Measurements from ENCODE around the gene FYCO1.

Gene FYCO1

GRCh38 chr3:45940004-45940780 is 55.4 kb downstream of the FYCO1 start:
- no peak for DNase-seq

DNA sequence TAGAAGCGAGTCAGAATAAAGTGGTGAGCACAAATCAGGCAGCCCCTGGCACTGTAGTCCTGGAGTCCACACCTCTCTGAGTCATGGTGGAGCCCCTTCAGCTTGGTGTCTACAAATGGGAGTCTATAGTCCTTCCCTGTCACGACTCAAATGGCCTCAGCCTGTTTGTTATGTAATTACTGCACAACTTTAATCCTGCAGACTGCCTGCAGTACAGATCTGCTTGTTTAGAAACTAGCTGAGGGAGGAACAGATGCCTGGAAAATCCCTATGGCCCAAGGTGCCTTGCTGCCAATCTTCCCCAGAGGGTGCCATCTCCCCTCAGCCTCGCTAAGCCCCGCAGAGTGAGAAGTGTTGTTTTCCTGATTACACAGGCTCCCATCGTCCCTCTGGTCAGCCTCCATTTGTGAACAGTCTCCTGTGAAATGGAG is 56.3 kb downstream of the FYCO1 start:
- no peak for DNase-seq

- no peak for DNase-seq
Measured at GRCh38 chr3:45938864-45939263, 56.8 kb downstream of the FYCO1 start.

- no peak for DNase-seq
Measured at GRCh38 chr3:45938043-45938435, 57.6 kb downstream of the FYCO1 start.

- no peak for DNase-seq
Measured at GRCh38 chr3:45937206-45938042, 58.2 kb downstream of the FYCO1 start.

GRCh38 chr3:45936261-45936660 is 59.4 kb downstream of the FYCO1 start:
- DNase-seq, result no peak

GRCh38 chr3:45933591-45933990 is 62.0 kb downstream of the FYCO1 start:
- no peak for DNase-seq

- no peak for DNase-seq
Measured at GRCh38 chr3:45932112-45932511, 63.5 kb downstream of the FYCO1 start.

- DNase-seq, result no peak
Measured at GRCh38 chr3:45931496-45931895, 64.1 kb downstream of the FYCO1 start.

- DNase-seq, result no peak
Measured at GRCh38 chr3:45929042-45929679, 66.5 kb downstream of the FYCO1 start.

GRCh38 chr3:45927881-45928280 is 67.7 kb downstream of the FYCO1 start:
- no peak for DNase-seq

- DNase-seq, result no peak
Measured at GRCh38 chr3:45923755-45924154, 71.9 kb downstream of the FYCO1 start.

GRCh38 chr3:45922950-45923590 is 72.6 kb downstream of the FYCO1 start:
- no peak for DNase-seq

DNA sequence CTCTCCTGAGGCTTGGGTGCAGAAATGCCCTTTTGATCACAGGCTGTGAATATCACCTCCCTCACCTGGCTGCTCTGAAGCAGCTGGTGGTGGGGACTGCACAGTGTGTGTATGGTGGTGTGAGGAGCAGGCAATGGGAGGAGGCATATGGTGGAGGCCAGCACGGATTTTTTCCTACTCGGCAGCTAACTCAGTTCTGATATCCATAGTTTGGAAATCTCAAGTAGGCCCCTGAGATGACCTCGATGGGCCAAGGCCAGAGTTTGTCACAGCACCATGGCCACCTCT is 73.6 kb downstream of the FYCO1 start:
- no peak for DNase-seq

DNA sequence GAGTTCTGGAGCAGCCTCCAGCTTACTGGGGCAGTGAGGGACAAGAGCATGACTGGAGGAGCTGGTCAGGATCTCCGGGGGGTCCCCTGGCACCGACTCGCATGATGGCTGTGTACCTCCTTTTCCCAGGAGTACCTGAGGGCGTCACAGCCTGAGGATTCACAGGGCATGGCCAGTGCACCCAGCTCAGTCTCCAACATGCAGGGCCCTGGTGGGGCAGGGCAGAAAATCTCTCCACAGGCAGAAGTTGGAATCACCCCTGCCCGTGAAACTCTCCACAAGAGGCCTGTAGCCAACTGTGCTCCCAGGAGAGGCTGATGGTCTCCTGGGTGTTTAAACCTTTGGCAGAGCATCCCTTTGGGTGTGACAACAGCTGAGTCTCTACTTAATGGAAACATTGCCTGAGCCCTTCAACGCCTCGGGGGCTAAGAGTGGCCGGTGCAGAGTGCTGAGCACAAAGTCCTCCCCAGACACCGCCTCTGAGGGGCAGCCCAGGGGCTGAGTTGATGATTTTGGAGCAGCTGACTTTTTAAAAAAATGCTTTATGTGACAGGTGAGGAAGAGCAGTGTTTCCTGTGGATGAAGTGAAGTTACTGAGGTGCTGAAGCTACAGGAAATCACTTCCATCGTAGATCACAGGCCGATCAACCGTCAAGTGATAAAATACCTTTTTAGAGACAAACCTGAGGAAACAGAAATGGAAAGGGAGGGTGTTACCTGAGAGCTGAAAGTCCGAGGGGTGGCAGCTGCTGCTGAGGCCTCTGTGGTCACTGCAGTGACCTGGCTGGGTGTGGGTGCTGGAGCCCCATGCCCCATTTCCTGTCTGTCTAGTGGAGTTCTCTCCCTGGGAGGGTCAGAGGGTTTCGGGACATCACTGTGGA is 74.2 kb downstream of the FYCO1 start:
- no peak for DNase-seq

- DNase-seq, result no peak
Measured at GRCh38 chr3:45917146-45917898, 78.3 kb downstream of the FYCO1 start.

GRCh38 chr3:45915518-45916231 is 79.9 kb downstream of the FYCO1 start:
- DNase-seq, result no peak

GRCh38 chr3:45915059-45915439 is 80.6 kb downstream of the FYCO1 start:
- DNase-seq, result no peak

GRCh38 chr3:45914362-45915058 is 81.1 kb downstream of the FYCO1 start:
- DNase-seq, result no peak

DNA sequence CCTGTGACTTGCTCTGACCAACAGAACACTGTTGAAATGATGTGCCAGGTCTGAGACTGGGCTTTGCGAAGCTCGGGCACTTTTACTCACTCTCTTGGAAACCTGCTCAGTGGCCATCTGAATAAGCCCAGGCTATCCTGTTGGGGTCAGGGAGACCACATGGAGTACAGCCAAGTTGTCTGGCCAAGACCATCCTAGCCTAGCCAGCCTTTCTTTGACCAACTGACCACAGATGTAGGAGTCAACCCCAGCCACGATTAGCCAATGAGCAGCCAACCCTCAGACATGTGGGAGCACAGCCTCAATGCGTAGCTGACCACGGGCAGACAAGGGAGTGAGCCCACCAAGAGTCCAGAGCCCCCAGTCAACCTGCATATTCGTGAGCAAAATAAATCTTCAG is 83.2 kb downstream of the FYCO1 start:
- no peak for DNase-seq

Measured in cortex of kidney (tissue), 1 donor.